DLD1 (cell line): ENCODE results near the gene ANXA10.
"Not testable (repeated sequence)": the region's sequence is repeated elsewhere in the genome, so short reads cannot be mapped to it uniquely, and the experiment has no call there.

Source experiments
- in situ Hi-C: cut with HindIII; loops from 2 replicates; pipeline ENCODE4 v1.10.0; 2017; ENCODE audit warnings: low sequenced_read_pairs

ANXA10 gene

DNA sequence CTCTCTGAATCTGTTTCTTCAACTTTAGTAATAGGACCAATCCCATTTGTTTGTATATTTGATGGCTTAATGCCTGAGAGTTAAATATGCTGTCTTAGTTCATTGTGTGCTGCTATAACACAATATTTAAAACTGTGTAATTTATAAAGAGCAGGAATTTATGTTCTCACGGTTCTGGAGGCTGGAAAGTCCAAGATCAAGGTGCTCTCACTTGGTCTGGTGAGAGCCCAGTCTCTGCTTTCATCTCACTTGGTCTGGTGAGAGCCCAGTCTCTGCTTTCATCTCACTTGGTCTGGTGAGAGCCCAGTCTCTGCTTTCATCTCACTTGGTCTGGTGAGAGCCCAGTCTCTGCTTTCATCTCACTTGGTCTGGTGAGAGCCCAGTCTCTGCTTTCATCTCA, 20.7 kb downstream of the ANXA10 start:
- in situ Hi-C loops: not testable (repeated sequence)

DNA sequence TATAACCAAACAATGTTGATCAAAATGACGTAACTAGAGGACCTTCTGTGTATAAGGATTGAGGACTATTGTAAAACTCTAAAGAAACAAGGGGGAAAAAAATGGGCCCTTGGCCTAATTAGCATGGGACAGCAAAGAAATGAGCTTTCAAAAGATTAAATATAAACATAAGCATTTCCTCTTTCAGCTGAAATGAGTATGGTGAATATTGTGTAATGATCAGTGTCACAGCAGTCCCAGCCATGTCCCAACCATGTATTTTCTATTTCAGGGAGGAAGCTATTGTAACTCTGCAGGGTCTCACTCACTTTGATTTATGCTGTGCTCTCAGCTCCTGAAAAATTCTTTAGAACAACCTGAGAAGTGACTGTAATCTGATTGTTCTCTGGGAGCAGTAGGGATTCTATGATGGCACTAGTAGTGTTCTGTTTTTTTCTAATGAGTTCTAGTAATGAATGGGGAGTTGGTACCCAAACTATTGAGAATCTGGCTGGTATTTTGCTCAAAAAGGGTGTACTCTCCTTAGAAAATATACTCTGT, 25.8 kb downstream of the ANXA10 start:
- in situ Hi-C loops: no loop called here

DNA sequence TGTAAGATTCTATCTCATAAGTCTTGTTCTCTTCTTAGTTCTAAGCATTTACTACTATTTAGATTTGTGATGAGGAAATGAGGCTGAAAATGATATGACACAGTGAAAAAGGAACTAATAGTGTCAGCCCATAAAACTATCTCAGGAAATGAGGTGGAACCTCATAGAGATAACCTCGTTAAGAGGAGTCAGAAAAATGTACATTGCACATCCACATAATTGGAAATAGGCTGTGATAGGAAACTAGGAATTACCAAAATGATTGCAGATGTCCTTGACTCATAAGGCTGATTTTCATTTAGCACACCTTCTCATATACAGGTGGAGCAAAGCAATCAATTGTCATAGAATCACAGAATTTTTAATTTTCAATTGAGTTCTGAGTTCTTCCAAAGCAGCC, 26.8 kb downstream of the ANXA10 start:
- in situ Hi-C loops: no loop called here

DNA sequence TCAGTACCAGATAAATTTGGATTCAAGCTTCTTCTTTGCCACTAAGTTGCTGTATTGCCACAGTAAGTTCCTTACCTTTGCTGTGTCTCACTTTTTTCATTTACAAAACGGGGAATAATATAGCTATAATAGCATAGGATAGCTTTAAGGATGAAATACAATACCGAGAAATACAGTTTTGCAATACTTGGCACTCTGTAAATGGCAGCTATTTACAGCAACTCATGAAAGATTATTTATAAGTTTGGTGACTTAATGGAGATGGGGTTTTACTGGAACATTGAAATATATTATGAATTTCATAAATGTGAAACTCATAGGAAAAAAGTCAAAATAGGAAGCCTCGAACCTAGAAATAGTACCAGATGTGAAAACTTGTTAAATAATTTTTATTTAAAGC, 27.6 kb downstream of the ANXA10 start:
- in situ Hi-C loops: no loop called here

DNA sequence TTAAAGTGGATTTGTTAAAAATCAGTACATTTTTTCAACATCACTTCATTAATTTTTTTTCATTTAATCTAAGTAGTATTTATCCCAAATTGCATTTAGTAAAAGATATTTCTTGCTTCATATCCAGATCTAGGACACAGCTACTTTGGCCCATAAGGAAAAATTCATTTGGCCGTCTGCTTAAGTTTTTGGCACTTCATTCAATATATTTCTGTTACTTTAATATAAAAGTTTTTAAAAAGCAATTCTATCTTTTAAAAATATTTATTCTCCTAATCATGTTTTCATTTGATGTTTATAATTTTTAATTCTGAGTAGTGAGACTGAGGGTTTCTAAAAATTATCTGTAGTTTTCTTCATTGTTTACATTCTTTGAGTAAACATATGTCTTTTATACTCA, 28.5 kb downstream of the ANXA10 start:
- in situ Hi-C loops: no loop called here

DNA sequence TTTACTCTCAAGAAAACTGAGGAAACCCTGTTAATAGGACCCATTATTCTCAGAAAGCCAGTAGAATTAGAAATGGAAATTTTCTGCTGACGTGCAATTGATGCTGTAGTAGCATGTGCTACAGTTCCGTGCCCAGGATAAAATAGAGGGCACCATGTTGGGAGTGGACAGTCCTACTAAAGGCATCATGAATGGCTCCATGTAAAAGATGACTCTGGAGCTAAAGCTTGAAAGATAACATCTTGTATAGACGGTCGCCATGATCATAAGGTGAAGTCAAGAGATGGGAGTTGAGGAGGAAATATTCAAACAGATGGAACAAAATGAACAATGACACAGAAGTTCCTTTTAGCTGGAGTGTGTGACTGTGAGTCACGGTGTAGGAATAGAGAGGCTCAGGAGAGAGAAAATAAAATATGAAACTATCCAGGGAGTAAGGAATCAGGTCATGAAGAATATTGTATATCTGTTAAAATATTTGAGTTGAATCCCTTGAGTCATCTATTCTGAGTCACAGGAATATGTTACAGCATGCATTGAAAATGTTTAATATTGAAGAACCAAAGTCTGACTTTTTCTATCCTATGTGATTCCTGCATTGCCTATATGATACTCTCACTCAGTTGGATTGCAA, 31.8 kb downstream of the ANXA10 start:
- in situ Hi-C loops: no loop called here

- in situ Hi-C loops: no loop called here
These were observed 34.6 kb downstream of the ANXA10 start for GRCh38 chr4:168126952-168127351.

- in situ Hi-C loops: no loop called here
These were observed 36.3 kb downstream of the ANXA10 start for GRCh38 chr4:168128601-168129000.

- in situ Hi-C loops: no loop called here
These were observed 36.9 kb downstream of the ANXA10 start for GRCh38 chr4:168129046-168129772.

- in situ Hi-C loops: no loop called here
These were observed 37.5 kb downstream of the ANXA10 start for GRCh38 chr4:168129802-168130201.

DNA sequence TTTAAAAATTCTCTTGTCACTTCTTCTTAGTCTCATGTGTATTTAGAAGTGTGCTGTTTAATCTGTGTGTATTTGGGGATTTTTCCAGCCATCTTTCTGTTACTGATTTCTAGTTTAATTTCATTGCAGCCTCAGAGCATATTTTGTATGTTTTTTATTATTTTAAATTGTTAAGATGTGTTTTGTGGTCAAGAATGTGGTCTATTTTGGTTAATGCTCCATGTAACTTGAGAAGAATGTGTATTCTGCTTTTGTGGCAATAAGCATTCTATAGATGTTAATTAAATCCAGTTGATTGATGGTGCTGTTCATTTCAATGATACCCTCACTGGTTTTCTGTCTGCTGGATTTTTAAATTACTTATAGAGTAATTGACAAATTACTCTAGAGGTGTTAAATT, 38.9 kb downstream of the ANXA10 start:
- in situ Hi-C loops: no loop called here

- in situ Hi-C loops: no loop called here
These were observed 42.3 kb downstream of the ANXA10 start for GRCh38 chr4:168134651-168135050.

- in situ Hi-C loops: not testable (repeated sequence)
These were observed 43.5 kb downstream of the ANXA10 start for GRCh38 chr4:168135860-168136259.

DNA sequence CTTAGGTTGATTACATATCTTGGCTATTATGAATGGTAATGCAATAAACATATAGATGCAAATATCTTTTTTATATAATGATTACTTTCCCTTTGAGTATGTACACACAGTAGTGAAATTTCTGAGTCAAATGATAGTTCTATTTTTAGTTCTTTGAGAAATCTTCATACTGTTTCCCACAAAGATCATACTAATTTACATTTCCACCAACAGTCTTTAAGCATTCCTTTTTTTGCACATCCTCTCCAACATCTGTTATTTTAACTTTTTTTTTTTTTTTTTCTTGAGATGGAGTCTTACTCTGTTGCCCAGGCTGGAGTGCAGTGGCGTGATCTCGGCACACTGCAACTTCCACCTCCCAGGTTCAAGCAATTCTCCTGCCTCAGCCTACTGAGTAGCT, 45.4 kb downstream of the ANXA10 start:
- in situ Hi-C loops: not testable (repeated sequence)

DNA sequence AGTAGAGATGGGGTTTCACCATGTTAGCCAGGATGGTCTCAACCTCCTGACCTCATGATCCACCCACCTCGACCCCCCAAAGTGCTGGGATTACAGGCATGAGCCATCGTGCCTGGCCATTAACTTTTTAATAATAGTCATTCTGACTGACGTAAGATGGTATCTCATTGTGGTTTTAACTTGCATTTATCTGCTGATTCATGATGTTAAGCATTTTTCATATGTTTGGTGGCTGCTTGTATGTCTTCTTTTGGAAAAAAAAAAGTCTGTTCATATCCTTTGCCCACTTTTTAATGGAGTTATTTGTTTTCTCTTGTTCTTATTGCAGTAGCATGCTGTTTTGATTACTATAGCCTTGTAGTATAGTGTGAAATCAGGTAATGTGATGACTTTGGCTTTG, 45.8 kb downstream of the ANXA10 start:
- in situ Hi-C loops: no loop called here

- in situ Hi-C loops: no loop called here
These were observed 47.0 kb downstream of the ANXA10 start for GRCh38 chr4:168139336-168139735.

GRCh38 chr4:168141733-168142132, 49.4 kb downstream of the ANXA10 start:
- in situ Hi-C loops: no loop called here

DNA sequence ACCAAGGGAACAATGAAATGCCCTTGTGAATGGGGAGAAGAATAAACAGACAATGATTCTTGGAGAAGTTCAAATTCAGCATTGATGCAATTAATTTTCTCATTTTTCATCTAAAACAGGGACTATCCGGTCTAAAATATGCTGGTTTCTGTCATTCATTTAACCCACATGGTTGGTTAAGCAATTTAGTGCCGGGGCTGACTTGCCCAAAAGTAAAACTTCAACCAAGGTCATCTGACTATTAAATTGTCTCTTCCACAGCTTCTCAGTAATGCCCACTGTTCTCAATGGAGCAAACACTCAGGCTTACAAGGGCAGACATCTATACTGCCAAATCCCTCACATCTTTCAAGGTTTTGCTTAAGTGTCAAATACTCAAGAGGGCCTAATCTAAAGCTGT, 51.3 kb downstream of the ANXA10 start:
- in situ Hi-C loops: no loop called here

DNA sequence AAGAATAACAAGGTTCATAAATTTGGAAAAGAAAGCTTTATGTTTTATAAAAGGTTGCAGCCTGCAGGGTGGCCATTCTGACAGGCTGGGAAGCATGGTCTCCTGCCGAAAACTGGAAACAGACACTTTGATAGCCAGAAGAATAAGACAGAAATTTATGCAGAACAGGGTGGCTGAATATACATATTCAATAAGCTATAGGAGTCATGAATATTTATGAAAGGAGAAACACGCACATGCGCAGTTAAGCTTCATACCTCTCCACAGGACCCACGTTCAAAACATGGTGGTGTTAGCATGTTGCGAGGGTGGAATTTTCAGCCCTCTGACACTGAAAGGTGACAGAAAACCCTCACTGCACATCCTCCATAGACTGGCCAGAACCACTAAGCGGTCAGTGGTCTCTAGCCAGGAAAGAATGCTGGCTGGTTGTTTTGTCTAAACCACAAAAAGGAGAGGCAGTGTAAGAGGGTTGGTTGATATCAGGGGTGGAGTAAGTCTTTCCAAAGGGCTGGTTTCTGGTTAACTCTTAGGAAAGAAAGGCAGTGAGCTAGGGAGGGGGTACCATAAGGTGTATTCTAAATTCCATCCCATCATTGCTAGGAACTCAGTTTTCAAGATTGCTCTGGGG, 58.2 kb downstream of the ANXA10 start:
- in situ Hi-C loops: no loop called here

- in situ Hi-C loops: no loop called here
These were observed 59.0 kb downstream of the ANXA10 start for GRCh38 chr4:168151327-168151726.

- in situ Hi-C loops: no loop called here
These were observed 60.6 kb downstream of the ANXA10 start for GRCh38 chr4:168152837-168153500.
